GM20000 (cell line): ENCODE data around the gene ZFHX3.
"Not testable (repeated sequence)": the region's sequence is repeated elsewhere in the genome, so short reads cannot be mapped to it uniquely, and the experiment has no call there.

ENCODE experiments used
- DNase-seq: peaks from one replicate; pipeline ENCODE4 v3.0.0; 2012; ENCODE audit warnings: low spot score
- TF ChIP-seq, protein P1 (sequence below): IDR thresholded peaks from 2 replicates; pipeline ENCODE4 v1.5.1; 2012; ENCODE audit warnings: mild to moderate bottlenecking, control low read depth; ENCODE audit errors: extremely low read depth, missing control alignments

The ZFHX3 gene

DNA sequence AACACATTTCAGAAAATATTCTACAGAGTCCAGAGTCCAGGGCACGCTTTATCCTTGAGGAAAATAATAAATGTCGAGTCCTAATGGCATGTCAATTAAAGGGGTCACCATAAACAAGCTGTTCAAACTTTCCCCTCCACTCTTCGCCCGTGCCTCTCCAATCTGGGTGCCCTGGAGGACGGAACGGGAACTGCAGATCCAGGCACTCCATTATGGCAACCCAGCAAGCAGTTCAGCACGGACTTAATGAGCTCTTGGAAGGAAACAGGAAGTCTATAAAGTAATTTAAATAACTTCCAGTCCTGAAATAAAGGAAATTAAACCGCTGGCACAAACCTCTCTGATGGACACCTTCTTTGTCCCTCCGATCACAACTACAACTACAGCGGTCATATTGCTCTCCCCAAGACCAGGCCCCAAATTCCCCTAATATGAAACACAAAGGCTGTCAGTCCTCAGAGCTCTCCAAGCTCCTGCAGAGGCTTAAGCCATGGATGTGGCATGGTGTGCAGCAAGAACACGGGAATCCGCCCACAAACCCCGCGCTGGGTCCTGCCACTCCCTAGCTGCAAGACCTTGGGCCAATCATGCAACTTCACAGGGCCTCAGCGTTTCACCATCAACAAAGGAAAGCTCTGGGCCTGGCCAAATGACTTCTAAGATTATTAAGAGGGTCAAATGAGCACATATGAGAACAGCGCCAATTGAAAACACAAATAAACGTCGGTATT lies 52.6 kb downstream of the ZFHX3 start:
- DNase-seq, result no peak
- TF ChIP-seq, protein P1, sequence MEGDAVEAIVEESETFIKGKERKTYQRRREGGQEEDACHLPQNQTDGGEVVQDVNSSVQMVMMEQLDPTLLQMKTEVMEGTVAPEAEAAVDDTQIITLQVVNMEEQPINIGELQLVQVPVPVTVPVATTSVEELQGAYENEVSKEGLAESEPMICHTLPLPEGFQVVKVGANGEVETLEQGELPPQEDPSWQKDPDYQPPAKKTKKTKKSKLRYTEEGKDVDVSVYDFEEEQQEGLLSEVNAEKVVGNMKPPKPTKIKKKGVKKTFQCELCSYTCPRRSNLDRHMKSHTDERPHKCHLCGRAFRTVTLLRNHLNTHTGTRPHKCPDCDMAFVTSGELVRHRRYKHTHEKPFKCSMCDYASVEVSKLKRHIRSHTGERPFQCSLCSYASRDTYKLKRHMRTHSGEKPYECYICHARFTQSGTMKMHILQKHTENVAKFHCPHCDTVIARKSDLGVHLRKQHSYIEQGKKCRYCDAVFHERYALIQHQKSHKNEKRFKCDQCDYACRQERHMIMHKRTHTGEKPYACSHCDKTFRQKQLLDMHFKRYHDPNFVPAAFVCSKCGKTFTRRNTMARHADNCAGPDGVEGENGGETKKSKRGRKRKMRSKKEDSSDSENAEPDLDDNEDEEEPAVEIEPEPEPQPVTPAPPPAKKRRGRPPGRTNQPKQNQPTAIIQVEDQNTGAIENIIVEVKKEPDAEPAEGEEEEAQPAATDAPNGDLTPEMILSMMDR, result peak; percentile 20

DNA sequence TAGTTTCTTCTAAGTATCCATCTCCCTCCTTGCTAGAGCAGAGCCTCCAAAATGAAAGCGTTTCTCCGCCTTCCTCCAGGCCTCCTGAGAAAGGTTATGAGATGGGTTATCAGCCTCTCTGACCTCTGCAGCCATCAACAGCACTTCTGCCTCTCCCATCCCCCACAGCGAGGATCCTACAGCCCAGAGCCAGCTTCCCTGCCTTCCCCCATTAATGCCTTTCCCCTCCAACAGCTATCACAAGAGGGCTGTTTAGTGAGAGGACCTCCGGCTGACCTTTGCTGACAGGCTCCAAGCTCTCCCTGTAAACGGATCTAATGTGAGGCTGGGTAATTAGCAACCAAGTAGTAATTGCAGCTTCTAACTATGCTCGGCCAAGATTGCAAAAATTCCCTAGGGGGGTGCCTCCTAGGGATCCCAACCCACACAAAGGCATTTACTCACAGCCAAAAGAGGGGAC lies 55.8 kb downstream of the ZFHX3 start:
- no peak for DNase-seq
- TF ChIP-seq, protein P1, result no peak

- TF ChIP-seq, protein P1, result no peak
These were observed 56.3 kb downstream of the ZFHX3 start for GRCh38 chr16:72991644-72992043.

DNA sequence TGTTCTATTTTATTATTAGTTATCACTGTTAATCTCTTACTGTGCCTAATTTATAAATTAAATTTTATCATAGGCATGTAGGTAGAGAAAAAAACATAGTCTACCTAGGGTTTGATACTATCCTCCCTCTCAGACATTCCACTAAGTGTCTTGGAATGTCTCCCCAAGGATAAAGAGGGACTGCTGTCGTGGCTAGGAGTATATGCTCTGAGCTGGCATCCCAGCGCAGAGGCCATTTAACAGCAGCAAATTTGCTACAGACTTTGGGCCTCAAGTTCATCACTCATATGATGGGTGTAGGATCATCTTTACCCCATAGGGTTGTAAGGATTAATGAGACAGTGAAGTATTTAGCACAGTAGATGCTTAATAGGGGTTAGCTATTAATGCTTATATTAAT lies 56.7 kb downstream of the ZFHX3 start:
- TF ChIP-seq, protein P1, result no peak
- no peak for DNase-seq

More at GRCh38 chr16:72991644-72992043, 56.3 kb downstream of the ZFHX3 start:
- no peak for DNase-seq

- no peak for DNase-seq
- TF ChIP-seq, protein P1, result no peak
These were observed 57.4 kb downstream of the ZFHX3 start for GRCh38 chr16:72990571-72990970.

GRCh38 chr16:72989579-72990551 lies 58.1 kb downstream of the ZFHX3 start:
- TF ChIP-seq, protein P1, result no peak
- DNase-seq, result no peak

- not testable (repeated sequence) for DNase-seq
These were observed 58.7 kb downstream of the ZFHX3 start for GRCh38 chr16:72989203-72989578.
